Stimulated activated naive CD8-positive, alpha-beta T cell treated with anti-CD3 and anti-CD28 coated beads, Interleukin-15, Interleukin-2, amounts not matched to agents 100 ng/mL and 50 ng/mL, for 24 hours (primary cell): Measurements from ENCODE around the gene KPNA1.
A peak's percentile ranks its signal among the peaks of the same experiment; 100 is the strongest.
"Not testable (repeated sequence)": the region's sequence is repeated elsewhere in the genome, so short reads cannot be mapped to it uniquely, and the experiment has no call there.

ENCODE experiments used
- H3K27ac Mint-ChIP-seq: one replicate; pipeline ENCODE4 v1.8.0; 2021; ENCODE audit warnings: mild to moderate bottlenecking, mixed read lengths
- H3K27me3 Mint-ChIP-seq: one replicate; pipeline ENCODE4 v1.8.0; 2021; ENCODE audit warnings: mixed read lengths
- H3K36me3 Mint-ChIP-seq: one replicate; pipeline ENCODE4 v1.8.0; 2021; ENCODE audit warnings: low read depth, mixed read lengths
- H3K4me1 Mint-ChIP-seq: one replicate; pipeline ENCODE4 v1.8.0; 2021; ENCODE audit warnings: low read depth, mixed read lengths
- H3K4me3 Mint-ChIP-seq: one replicate; pipeline ENCODE4 v1.8.0; 2021; ENCODE audit warnings: mild to moderate bottlenecking, mixed read lengths
- H3K9me3 Mint-ChIP-seq: one replicate; pipeline ENCODE4 v1.8.0; 2021; ENCODE audit warnings: mixed read lengths

Gene KPNA1

DNA sequence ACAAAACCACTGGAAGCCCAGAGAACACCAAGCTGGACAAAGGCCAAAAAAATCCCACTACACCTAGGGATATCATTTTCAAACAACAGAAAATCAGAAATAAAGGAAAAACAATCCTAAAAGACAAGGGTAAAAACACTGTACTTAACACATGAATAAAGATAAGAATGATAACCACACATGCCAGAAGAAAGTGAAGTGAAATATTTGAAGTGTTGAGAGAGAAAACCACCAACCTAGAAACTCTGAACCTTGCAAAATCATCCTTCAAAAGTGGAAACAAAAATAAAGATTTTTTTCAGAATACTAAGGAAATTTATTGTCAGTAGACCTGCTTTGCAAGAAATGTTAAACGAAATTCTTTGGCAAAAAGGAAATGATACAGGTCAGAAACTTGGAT is 45.1 kb downstream of the KPNA1 start:
- Mint-ChIP-seq H3K4me1 (peaks cover 52% of the 10 kb centered on the region), H3K9me3 (no peaks in the 10 kb centered on the region), H3K36me3 (peaks cover 11% of the 10 kb centered on the region), H3K27ac (peak overlapping the region; percentile 54), H3K27me3 (no peaks in the 10 kb centered on the region), H3K4me3 (no peak overlapping the region)

DNA sequence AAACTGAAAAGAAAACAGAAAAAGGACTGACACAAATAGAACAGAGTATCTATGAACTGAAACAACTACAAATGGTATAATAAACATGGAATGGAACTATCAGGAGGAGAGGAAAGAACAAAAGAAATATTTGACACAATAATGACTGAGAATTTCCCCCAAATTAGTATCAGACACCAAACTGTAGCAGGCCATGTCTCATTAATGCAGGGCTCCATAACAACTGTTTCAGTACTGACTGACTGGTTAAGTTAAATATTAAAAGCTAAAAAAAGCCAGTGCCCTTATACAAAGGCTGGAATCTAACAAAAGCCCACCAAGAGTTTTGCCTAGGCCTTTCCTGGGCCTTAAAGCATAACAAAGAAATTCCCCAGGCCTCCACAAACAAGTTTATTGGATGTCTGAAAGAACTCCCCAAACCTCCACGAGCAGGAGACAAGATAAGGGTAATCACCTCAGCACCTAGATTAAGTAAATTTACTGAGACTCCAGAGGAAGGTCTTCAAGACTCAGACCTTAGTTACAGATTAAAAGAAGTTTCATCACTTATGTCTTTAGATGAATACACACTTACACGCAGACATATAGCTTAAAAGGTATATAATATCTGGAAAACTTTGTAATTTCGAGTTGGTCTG is 45.7 kb downstream of the KPNA1 start:
- H3K36me3 Mint-ChIP-seq = peaks cover 10% of the 10 kb centered on the region
- no peak overlapping the region for H3K4me3 Mint-ChIP-seq
- H3K9me3 Mint-ChIP-seq = no peaks in the 10 kb centered on the region
- no peak overlapping the region for H3K27ac Mint-ChIP-seq
- peaks cover 52% of the 10 kb centered on the region for H3K4me1 Mint-ChIP-seq
- no peaks in the 10 kb centered on the region for H3K27me3 Mint-ChIP-seq

DNA sequence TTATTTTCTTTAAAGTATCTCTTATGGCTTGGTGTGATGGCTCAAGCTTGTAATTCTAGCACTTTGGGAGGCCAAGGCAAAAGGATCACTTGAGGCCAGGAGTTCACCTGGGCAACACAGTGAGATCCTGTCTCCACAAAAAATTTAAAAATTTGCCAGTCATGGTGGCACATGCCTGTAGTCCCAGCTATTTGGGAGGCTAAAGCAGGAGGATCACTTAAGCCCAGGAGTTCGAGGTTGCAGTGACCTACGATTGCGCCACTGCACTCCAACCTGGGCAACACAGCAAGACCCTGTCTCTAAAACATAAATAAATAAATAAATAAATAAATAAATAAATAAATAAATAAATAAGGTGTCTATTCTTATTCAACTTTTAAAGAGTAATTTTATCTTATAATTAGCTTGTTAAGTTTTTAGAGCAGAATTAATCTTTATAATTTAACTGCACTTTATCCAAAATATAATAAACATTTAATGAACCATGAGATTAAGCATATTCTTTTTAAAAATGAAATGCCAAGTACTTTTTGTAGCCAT is 48.0 kb downstream of the KPNA1 start:
- H3K27me3 Mint-ChIP-seq = no peaks in the 10 kb centered on the region
- no peaks in the 10 kb centered on the region for H3K9me3 Mint-ChIP-seq
- no peak overlapping the region for H3K4me3 Mint-ChIP-seq
- H3K36me3 Mint-ChIP-seq = peaks cover 29% of the 10 kb centered on the region
- no peak overlapping the region for H3K27ac Mint-ChIP-seq
- peaks cover 34% of the 10 kb centered on the region for H3K4me1 Mint-ChIP-seq

DNA sequence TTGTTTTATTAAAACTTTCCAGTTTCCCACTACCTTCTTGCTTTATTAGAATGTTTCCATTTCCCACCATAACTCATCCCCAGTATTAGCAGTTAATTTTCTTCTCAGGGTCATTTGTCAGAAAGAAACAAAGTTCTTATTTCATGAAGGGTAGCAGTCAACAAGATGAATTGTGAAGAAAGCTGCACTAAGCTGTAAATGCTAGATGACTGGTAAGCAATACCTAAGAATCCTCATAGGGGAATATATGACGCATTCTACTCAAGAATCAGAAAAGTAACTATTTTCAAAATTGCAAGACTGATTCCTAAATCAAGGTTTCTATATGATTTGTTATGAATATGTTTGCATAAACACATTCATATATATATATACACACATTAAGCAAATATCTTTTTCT is 50.1 kb downstream of the KPNA1 start:
- no peaks in the 10 kb centered on the region for H3K27me3 Mint-ChIP-seq
- peak overlapping the region; percentile 45 for H3K27ac Mint-ChIP-seq
- no peak overlapping the region for H3K4me3 Mint-ChIP-seq
- H3K36me3 Mint-ChIP-seq = peaks cover 42% of the 10 kb centered on the region
- no peaks in the 10 kb centered on the region for H3K9me3 Mint-ChIP-seq
- peaks cover 16% of the 10 kb centered on the region for H3K4me1 Mint-ChIP-seq

DNA sequence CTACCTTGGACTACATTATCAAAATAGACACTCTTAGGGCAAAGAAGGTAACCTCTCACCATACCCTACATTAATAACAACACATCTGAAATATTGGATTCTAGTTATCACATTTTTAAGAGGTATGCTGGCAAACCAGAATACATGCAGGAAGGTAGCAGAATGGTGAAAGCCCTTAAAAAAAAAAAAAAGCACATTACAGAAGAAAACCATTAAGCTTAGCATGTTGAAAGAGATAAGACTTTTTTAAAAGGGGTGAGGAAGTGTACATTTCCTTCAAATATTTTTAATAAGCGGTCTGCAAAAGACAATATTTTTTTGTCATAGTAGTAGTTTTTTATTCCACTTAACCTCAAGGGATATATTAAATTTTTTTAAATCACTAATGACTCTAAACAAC is 52.3 kb downstream of the KPNA1 start:
- H3K27ac Mint-ChIP-seq = no peak overlapping the region
- no peaks in the 10 kb centered on the region for H3K4me1 Mint-ChIP-seq
- no peaks in the 10 kb centered on the region for H3K27me3 Mint-ChIP-seq
- H3K36me3 Mint-ChIP-seq = peaks cover 60% of the 10 kb centered on the region
- no peak overlapping the region for H3K4me3 Mint-ChIP-seq
- H3K9me3 Mint-ChIP-seq = no peaks in the 10 kb centered on the region

DNA sequence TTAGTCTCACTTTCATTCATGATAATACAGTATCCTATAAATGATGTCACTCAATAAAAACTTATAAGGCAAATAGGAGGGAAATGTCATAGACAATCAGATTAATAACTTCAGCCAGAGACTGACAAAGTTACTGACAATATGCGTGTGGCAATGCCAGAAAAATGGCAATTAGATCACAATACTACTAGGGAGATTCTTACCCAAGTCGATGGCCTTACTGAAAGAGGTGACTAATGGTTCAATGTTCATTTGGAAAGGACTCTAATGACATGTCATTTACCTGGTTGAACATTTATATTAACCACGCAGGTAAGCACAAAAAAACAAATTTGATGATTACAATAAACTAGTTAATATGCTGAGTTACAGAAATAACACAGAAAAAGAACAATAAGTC is 52.9 kb downstream of the KPNA1 start:
- Mint-ChIP-seq H3K9me3 (no peaks in the 10 kb centered on the region), H3K4me1 (no peaks in the 10 kb centered on the region), H3K27ac (no peak overlapping the region), H3K36me3 (peaks cover 60% of the 10 kb centered on the region), H3K27me3 (no peaks in the 10 kb centered on the region), H3K4me3 (no peak overlapping the region)

DNA sequence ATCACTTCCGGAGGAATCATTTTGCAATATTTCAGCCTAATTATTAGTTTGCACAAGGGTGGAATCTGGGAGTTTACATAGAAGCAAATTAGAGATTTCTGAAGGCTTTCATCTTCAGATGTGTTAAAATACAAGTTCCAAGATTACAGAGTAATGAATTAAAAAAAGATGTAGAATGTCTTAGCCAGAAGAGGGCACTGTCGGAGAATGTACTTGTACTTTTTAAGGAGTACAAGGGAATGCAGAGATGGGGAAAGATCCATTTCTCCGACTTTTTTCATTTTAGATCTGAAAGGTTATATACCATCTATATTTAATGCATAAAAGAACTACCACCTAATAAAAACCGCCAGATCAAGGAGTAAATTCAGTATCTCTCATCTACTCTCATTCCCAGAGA is 55.7 kb downstream of the KPNA1 start:
- H3K9me3 Mint-ChIP-seq = no peaks in the 10 kb centered on the region
- no peak overlapping the region for H3K4me3 Mint-ChIP-seq
- H3K4me1 Mint-ChIP-seq = no peaks in the 10 kb centered on the region
- H3K36me3 Mint-ChIP-seq = peaks cover 78% of the 10 kb centered on the region
- H3K27ac Mint-ChIP-seq = no peak overlapping the region
- no peaks in the 10 kb centered on the region for H3K27me3 Mint-ChIP-seq

DNA sequence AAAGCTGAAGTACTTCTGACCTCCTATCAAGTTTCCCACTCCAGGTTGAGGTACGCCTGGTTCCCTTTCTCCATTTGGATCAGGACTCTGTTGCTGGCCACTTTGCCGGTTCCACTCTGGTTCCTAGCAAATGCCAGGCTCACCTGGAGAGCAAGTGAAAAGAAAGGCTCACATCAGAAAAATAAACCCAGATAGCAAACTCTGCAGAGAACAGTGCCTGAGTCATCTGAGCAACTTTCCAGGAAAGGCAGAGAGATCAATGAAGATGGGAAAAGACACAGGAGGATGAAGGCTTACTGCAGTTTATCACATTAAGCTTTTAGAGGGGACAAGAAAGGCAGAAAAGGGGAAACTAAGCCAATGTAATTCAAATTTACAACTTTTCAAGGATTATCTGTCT is 57.0 kb downstream of the KPNA1 start:
- Mint-ChIP-seq H3K4me1 (no peaks in the 10 kb centered on the region), H3K27ac (no peak overlapping the region), H3K36me3 (peaks cover 73% of the 10 kb centered on the region), H3K4me3 (no peak overlapping the region), H3K27me3 (no peaks in the 10 kb centered on the region), H3K9me3 (no peaks in the 10 kb centered on the region)

DNA sequence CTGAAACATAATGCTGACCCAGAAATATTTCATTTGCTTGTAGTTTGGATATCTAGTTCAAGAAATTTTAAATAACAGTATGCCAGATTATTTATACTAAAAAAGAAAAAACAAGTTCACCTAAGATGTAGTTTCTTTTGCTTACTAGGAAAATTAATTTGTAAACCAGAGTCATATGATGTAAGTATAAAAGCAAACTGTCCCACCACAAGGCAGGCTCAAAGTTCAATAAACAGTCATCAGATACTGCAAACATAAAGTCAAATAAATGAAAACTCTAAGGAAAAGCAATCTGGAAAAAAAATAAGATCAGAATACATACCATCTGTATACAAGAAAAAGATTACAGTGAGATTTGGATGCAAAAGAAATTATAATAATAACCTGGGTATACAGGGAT is 58.7 kb downstream of the KPNA1 start:
- H3K4me1 Mint-ChIP-seq = no peaks in the 10 kb centered on the region
- no peak overlapping the region for H3K4me3 Mint-ChIP-seq
- H3K36me3 Mint-ChIP-seq = peaks cover 70% of the 10 kb centered on the region
- no peaks in the 10 kb centered on the region for H3K9me3 Mint-ChIP-seq
- H3K27me3 Mint-ChIP-seq = no peaks in the 10 kb centered on the region
- H3K27ac Mint-ChIP-seq = no peak overlapping the region

DNA sequence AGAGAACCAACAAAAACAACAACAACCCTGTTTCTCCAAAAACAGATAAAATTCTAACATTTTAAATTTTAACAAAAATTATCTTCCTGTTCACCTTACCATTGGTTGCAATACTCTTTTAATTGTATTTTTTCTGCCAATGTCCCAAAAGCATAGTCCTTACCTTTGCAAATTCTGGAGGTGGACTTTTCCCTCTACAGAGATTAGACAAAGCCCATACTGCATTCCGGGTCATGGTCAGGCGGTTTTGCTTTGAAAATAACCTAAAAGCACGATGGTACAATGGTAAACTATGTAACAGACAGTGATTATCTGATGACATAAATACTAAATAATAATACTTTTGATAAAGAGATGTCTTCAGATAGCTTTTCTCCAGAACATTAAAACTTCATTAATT is 63.4 kb downstream of the KPNA1 start:
- H3K4me1 Mint-ChIP-seq = peaks cover 9% of the 10 kb centered on the region
- no peak overlapping the region for H3K4me3 Mint-ChIP-seq
- no peak overlapping the region for H3K27ac Mint-ChIP-seq
- no peaks in the 10 kb centered on the region for H3K27me3 Mint-ChIP-seq
- peaks cover 81% of the 10 kb centered on the region for H3K36me3 Mint-ChIP-seq
- peaks cover 6% of the 10 kb centered on the region for H3K9me3 Mint-ChIP-seq

DNA sequence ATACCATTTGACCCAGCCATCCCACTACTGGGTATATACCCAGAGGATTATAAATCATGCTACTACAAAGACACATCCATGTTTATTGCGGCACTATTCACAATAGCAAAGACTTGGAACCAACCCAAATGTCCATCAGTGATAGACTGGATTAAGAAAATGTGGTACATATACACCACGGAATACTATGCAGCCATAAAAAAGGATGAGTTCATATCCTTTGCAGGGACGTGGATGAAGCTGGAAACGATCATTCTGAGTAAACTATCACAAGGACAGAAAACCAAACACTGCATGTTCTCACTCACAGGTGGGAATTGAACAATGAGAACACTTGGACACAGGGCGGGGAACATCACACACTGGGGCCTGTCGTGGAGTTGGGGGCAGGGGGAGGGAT is 66.5 kb downstream of the KPNA1 start:
- not testable (repeated sequence) for H3K4me3 Mint-ChIP-seq, H3K27ac Mint-ChIP-seq, H3K9me3 Mint-ChIP-seq, H3K4me1 Mint-ChIP-seq, H3K27me3 Mint-ChIP-seq
- H3K36me3 Mint-ChIP-seq = peaks cover 90% of the 10 kb centered on the region

DNA sequence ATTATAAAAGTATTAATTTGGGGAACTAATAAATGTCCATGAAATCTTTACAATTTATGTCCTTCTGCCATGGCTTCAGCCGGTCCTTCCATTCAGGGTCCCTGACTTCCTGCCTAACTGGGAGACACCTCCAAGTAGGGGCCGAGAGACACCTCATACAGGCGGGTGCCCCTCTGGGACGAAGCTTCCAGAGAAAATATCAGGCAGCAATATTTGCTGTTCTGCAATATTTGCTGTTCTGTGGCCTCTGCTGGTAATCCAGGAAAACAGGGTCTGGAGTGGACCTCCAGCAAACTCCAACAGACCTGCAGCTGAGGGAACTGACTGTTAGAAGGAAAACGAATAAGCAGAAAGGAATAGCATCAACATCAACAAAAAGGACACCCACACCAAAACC is 70.2 kb downstream of the KPNA1 start:
- H3K27ac Mint-ChIP-seq, H3K27me3 Mint-ChIP-seq, H3K9me3 Mint-ChIP-seq, H3K4me3 Mint-ChIP-seq, H3K4me1 Mint-ChIP-seq: not testable (repeated sequence)
- peaks cover 91% of the 10 kb centered on the region for H3K36me3 Mint-ChIP-seq

DNA sequence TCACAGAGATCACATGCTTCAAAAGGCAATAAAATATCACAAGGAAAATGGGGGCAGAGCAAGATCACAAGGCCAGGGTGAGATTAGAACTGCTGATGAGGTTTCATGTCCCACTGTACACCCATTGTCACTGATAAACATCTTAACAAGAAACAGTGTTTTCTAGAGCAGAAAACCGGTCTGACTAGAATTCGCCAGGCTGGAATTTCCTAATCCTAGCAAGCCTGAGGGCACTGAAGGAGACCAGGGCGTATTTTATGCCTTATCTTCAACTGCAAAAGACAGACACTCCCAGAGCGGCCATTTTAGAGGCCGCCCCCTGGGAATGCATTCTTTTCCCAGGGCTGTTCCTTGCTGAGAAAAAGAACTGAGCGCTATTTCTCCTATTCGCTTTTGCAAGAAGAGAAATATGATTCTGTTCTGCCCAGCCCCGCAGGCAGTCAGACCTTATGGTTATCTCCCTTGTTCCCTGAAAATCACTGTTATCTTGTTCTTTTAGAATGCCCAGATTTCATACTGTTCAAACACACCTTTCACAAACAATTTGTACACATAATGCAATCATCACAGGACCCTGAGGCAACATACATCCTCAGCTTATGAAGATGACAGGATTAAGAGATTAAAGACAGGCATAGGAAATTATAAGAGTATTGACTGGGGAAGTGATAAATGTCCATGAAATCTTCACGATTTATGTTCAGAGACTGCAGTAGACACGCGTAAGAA is 70.8 kb downstream of the KPNA1 start:
- peaks cover 90% of the 10 kb centered on the region for H3K36me3 Mint-ChIP-seq
- H3K4me1 Mint-ChIP-seq, H3K27me3 Mint-ChIP-seq, H3K27ac Mint-ChIP-seq, H3K4me3 Mint-ChIP-seq, H3K9me3 Mint-ChIP-seq: not testable (repeated sequence)

DNA sequence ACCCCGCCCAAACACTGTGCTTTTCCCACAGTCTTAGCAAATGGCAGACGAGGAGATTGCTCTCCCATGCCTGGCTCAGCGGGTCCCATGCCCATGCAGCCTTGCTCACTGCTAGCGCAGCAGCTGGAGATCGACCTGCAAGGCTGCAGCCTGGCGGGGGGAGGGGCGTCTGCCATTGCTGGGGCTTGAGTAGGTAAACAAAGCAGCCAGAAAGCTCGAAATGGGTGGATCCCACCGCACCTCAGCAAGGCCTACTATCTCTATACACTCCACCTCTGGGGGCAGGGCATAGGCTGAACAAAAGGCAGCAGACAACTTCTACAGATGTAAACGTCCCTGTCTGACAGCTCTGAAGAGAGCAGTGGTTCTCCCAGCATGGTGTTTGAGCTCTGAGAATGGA is 71.6 kb downstream of the KPNA1 start:
- Mint-ChIP-seq H3K4me1 (peaks cover 9% of the 10 kb centered on the region), H3K27me3 (no peaks in the 10 kb centered on the region), H3K36me3 (peaks cover 86% of the 10 kb centered on the region), H3K9me3 (peaks cover 4% of the 10 kb centered on the region), H3K27ac (no peak overlapping the region), H3K4me3 (no peak overlapping the region)

DNA sequence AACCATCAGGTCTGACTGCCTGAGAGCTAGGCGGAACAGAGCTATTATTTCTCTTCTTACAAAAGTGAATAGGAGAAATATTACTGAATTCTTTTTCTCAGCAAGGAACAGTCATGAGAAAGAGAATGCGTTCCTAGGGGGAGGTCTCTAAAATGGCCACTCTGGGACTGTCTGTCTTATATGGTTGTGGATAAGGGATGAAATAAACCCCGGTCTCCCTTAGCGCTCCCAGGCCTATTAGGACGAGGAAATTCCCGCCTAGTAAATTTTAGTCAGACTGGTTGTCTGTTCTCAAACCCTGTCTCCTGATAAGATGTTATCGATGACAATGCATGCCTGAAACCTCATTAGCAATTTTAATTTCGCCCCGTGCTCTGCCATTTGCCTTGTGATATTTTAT is 78.8 kb downstream of the KPNA1 start:
- peaks cover 4% of the 10 kb centered on the region for H3K9me3 Mint-ChIP-seq
- H3K36me3 Mint-ChIP-seq = peaks cover 85% of the 10 kb centered on the region
- H3K27ac Mint-ChIP-seq = no peak overlapping the region
- H3K27me3 Mint-ChIP-seq = no peaks in the 10 kb centered on the region
- no peaks in the 10 kb centered on the region for H3K4me1 Mint-ChIP-seq
- no peak overlapping the region for H3K4me3 Mint-ChIP-seq

DNA sequence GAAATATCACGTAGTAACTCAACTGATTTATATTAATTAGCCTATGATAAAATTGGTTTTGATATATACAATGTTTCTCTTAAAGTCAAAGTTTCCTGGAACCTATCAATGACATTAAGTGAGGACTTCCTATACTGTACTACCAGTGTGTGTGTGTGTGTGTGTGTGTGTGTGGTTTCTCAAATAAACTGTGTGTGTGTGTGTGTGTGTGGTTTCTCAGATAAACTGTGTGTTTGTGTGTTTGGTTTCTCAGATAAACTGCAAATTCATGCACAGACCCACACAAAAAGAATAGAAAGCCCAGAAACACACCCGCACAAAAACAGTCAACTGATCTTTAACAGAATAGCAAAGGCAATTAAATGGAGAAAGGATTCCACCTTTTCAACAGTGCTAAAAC is 84.4 kb downstream of the KPNA1 start:
- Mint-ChIP-seq H3K27ac (no peak overlapping the region), H3K9me3 (no peaks in the 10 kb centered on the region), H3K4me1 (peaks cover 18% of the 10 kb centered on the region), H3K36me3 (peaks cover 88% of the 10 kb centered on the region), H3K27me3 (no peaks in the 10 kb centered on the region), H3K4me3 (no peak overlapping the region)
